Uterus (tissue), 2 donors: ENCODE results near the gene PTGES2.

Experiments used
- POLR2A ChIP-seq, 2 donors: fragments of 450-650 bp; IDR thresholded peaks; one replicate each; pipeline ENCODE4 v1.6.1; 2016; ENCODE audit warnings: antibody characterized with exemption in 2 of 2, mild to moderate bottlenecking in 1 of 2, moderate library complexity in 1 of 2
- TF ChIP-seq, protein P1 (sequence below), 4 experiments: fragments of 200-600 bp in 2 of 4; fragments of 450-650 bp in 2 of 4; sonication (generic) in 2 of 4; IDR thresholded peaks; one replicate each; pipeline ENCODE4 v1.5.1; 2016 to 2019; ENCODE audit warnings: antibody characterized with exemption in 4 of 4, mild to moderate bottlenecking in 2 of 4, moderate library complexity in 1 of 4

DNA sequence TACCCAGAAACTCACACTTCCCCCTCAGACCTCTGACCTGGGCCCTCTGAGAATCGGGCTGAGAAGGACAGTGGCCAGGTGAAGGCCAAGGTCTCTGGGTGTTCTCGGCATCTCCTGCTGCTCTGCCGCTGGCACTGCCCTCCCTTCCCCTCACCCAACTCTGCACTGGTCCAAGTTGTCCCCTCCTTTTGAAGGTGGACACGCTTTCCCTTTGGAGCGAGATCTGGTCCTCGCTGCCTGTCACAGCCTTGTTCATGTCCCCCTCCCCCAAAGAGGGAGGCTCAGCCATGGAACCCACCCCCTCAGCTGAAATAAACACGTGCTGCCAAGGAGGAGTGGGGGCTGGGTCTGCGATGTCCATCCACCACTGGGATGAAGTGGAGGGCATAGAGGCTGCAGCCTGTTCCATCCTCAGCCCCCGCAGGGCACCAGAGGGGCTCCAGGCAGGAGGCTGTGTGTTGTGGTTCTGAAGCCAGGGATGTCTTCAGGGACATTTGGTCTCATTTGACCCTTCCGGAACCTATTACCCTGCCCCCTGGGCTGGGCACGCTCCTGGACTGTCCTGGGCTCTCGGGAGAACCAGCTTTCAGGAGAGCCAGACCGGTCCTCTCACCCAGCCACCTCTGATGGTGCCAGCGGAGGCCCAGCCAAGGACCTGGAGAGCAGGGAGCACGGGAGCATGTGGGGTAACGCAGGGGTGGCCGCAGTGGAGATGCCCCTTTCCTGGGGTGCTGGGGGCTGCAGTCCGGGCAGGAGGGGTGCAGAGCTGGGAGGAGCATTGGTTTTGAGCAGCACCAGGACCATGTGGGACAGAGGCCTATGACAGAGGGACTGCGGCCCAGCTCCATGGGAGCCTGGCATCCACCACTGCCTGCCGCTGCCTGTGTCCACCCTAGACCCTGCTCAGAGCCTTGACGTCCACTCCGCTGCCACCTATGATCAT lies 17.0 kb upstream of the PTGES2 start:
- TF ChIP-seq, protein P1, sequence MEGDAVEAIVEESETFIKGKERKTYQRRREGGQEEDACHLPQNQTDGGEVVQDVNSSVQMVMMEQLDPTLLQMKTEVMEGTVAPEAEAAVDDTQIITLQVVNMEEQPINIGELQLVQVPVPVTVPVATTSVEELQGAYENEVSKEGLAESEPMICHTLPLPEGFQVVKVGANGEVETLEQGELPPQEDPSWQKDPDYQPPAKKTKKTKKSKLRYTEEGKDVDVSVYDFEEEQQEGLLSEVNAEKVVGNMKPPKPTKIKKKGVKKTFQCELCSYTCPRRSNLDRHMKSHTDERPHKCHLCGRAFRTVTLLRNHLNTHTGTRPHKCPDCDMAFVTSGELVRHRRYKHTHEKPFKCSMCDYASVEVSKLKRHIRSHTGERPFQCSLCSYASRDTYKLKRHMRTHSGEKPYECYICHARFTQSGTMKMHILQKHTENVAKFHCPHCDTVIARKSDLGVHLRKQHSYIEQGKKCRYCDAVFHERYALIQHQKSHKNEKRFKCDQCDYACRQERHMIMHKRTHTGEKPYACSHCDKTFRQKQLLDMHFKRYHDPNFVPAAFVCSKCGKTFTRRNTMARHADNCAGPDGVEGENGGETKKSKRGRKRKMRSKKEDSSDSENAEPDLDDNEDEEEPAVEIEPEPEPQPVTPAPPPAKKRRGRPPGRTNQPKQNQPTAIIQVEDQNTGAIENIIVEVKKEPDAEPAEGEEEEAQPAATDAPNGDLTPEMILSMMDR (IDR thresholded peaks at IDR 0.05) = no peak
- TF ChIP-seq POLR2A (IDR thresholded peaks at IDR 0.05) = no peak
